Activated B cell treated with CpG ODN at 0.5 μM for 24 hours (primary cell): ENCODE measurements around the gene TAS2R3. TPM values are rescaled to one million over a fixed set of nuclear protein-coding genes. Genes with fewer than 3 reads are reported as not detected.
"Not testable (repeated sequence)": the region's sequence is repeated elsewhere in the genome, so short reads cannot be mapped to it uniquely, and the experiment has no call there.

Experiments
- ATAC-seq: fragments of 200-7000 bp; cut with Tn5 transposase; one replicate; pipeline ENCODE4 v1.10.0; 2021; ENCODE audit warnings: low read depth, mild to moderate bottlenecking, moderate library complexity
- CTCF ChIA-PET: fragments of 350-600 bp; sonication (Branson Sonifier 250); formaldehyde crosslinking; loops from one replicate; lab custom pipeline; 2021; ENCODE audit warnings: antibody characterized with exemption; lab: Charles Lee
- POLR2A ChIA-PET: fragments of 350-600 bp; sonication (Branson Sonifier 250); formaldehyde crosslinking; loops from one replicate; lab custom pipeline; 2021; ENCODE audit warnings: antibody characterized with exemption; lab: Charles Lee
- DNase-seq: peaks from one replicate; pipeline ENCODE4 v3.0.0; 2022
- H3K27ac Mint-ChIP-seq: one replicate; pipeline ENCODE4 v1.8.0; 2020; ENCODE audit warnings: mixed read lengths
- H3K27me3 Mint-ChIP-seq: one replicate; pipeline ENCODE4 v1.8.0; 2021; ENCODE audit warnings: mixed read lengths
- H3K36me3 Mint-ChIP-seq: one replicate; pipeline ENCODE4 v1.8.0; 2021; ENCODE audit warnings: low read depth, mixed read lengths
- H3K4me1 Mint-ChIP-seq: one replicate; pipeline ENCODE4 v1.8.0; 2021; ENCODE audit warnings: mixed read lengths
- H3K4me3 Mint-ChIP-seq: one replicate; pipeline ENCODE4 v1.8.0; 2020; ENCODE audit warnings: mild to moderate bottlenecking, mixed read lengths
- H3K9me3 Mint-ChIP-seq: one replicate; pipeline ENCODE4 v1.8.0; 2020; ENCODE audit warnings: mixed read lengths
- CTCF ChIP-seq: fragments of 200-600 bp; IDR thresholded peaks from one replicate; pipeline ENCODE4 v1.8.0; 2022; ENCODE audit warnings: antibody characterized with exemption, mild to moderate bottlenecking
- intact Hi-C: fragments of 100-400 bp; cut with micrococcal nuclease; formaldehyde crosslinking; loops from one replicate; pipeline ENCODE4 v1.15.1; 2024
- total RNA-seq: library from RNA; stranded (reverse); gene quantifications from 2 replicates; pipeline ENCODE4 v1.2.3, GENCODE V29; 2022

Gene TAS2R3
- total RNA-seq, 1 donor from 2014 or later = 2.8 TPM

DNA sequence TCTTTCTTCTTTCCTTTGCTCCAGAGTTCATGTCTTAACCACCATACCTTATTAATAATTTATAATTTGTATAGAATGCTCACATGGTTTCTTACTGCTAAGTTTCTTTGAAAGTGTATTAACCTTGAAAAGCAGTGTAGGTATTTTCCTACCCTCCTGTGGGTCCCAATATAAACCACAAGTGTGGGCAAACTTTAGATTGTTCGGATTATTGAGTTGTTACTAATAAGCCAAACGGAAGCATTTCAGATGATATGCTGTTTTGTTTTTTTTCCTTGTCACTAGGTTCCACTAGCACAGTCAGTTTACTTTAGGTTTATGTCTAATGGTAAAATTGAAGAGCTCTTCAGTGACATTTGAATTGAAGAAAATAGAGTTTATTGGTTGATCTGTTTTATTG, 15.5 kb upstream of the TAS2R3 start:
- no peak for ATAC-seq
- Mint-ChIP-seq H3K27ac (no peak overlapping the region), H3K9me3 (peaks cover 21% of the 10 kb centered on the region), H3K27me3 (no peaks in the 10 kb centered on the region), H3K4me3 (no peak overlapping the region), H3K36me3 (peaks cover 83% of the 10 kb centered on the region), H3K4me1 (no peaks in the 10 kb centered on the region)
- intact Hi-C loops = no loop called here
- ChIA-PET POLR2A (no interaction called here), CTCF (no interaction called here)
- TF ChIP-seq CTCF = no peak
- DNase-seq = no peak

DNA sequence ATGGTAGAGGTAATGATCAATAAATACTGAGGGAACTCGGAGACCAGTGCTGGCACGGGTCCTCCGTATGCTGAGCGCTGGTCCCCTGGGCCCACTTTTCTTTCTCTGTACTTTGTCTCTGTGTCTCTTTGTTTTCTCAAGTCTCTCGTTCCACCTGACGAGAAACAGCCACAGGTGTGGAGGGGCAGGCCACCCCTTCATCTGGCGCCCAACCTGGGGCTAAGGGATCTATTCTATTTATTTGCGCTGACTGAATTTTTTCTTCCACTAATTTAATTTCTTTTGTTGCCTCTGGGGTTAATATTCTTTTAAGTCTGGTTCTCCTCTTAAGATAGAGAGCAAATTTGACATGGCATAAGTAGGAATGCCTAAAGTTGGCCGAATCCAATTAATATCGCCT, 12.0 kb upstream of the TAS2R3 start:
- H3K4me3 Mint-ChIP-seq, intact Hi-C loops, H3K4me1 Mint-ChIP-seq, H3K27me3 Mint-ChIP-seq, DNase-seq, H3K27ac Mint-ChIP-seq, POLR2A ChIA-PET, ATAC-seq, CTCF ChIA-PET: not testable (repeated sequence)
- Mint-ChIP-seq H3K9me3 (peaks cover 21% of the 10 kb centered on the region), H3K36me3 (peaks cover 87% of the 10 kb centered on the region)

- Mint-ChIP-seq H3K9me3 (peaks cover 21% of the 10 kb centered on the region), H3K27ac (no peak overlapping the region), H3K36me3 (peaks cover 94% of the 10 kb centered on the region), H3K4me3 (no peak overlapping the region), H3K4me1 (no peaks in the 10 kb centered on the region), H3K27me3 (no peaks in the 10 kb centered on the region)
- ATAC-seq = no peak
- intact Hi-C loops = no loop called here
- DNase-seq = no peak
- ChIA-PET POLR2A (no interaction called here), CTCF (no interaction called here)
- no peak for TF ChIP-seq CTCF
These were observed 11.3 kb upstream of the TAS2R3 start for GRCh38 chr7:141752634-141753033.

DNA sequence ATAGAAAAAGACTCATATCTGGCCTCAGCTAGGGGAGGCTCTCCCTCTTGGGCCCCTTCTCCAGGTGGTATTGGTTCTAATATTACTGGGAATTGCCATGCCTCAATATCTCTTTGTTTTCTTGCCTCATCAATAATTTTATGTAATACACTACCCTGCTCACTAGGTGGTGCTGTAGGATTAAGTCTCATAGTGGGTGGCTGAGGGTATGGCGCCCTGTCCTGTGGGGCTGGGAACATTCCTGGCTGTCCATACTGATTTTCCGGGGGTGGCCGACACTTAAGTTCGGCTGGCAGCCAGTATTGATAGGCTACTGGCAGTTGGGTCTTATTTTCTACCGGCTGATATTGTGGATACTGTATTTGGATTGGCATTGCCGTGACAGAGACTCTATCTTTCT, 9.0 kb upstream of the TAS2R3 start:
- intact Hi-C loops = loop anchor here (1.0 kb wide), 1 partner anchor 31 kb away; no protein-coding TSS in a partner anchor
- ChIA-PET CTCF (interaction anchor here (0.7 kb wide), 1 partner anchor 220 kb away, joined by 4 read pairs; no protein-coding TSS in a partner anchor), POLR2A (no interaction called here)
- DNase-seq (no peak), ATAC-seq (no peak)
- H3K4me3 Mint-ChIP-seq = no peak overlapping the region
- H3K36me3 Mint-ChIP-seq = peaks cover 97% of the 10 kb centered on the region
- peaks cover 19% of the 10 kb centered on the region for H3K9me3 Mint-ChIP-seq
- no peaks in the 10 kb centered on the region for H3K27me3 Mint-ChIP-seq
- TF ChIP-seq CTCF = no peak
- H3K27ac Mint-ChIP-seq = no peak overlapping the region
- no peaks in the 10 kb centered on the region for H3K4me1 Mint-ChIP-seq

DNA sequence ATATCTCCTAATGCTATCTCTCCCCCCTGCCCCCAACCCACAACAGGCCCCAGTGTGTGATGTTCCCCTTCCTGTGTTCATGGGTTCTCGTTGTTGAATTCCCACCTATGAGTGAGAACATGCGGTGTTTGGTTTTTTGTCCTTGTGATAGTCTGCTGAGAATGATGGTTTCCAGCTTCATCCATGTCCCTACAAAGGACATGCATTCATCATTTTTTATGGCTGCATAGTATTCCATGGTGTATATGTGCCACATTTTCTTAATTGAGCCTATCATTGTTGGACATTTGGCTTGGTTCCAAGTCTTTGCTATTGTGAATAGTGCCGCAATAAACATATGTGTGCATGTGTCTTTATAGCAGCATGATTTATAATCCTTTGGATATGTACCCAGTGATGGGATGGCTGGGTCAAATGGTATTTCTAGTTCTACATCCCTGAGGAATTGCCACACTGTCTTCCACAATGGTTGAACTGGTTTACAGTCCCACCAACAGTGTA, 6.2 kb downstream of the TAS2R3 start:
- H3K27ac Mint-ChIP-seq, H3K9me3 Mint-ChIP-seq, H3K27me3 Mint-ChIP-seq, ATAC-seq, POLR2A ChIA-PET, H3K4me3 Mint-ChIP-seq, CTCF ChIA-PET, DNase-seq, intact Hi-C loops, H3K4me1 Mint-ChIP-seq: not testable (repeated sequence)
- peaks cover 51% of the 10 kb centered on the region for H3K36me3 Mint-ChIP-seq

- CTCF ChIA-PET = interaction anchor here (1.1 kb wide), 1 partner anchor 12 kb away, joined by 3 read pairs; no protein-coding TSS in a partner anchor
- no peaks in the 10 kb centered on the region for H3K9me3 Mint-ChIP-seq
- intact Hi-C loops = no loop called here
These were observed 12.5 kb downstream of the TAS2R3 start, which contains the start of gene TAS2R4 for GRCh38 chr7:141776374-141776773. TAS2R4 (plus strand) TSS chr7:141776674; CDS start chr7:141778489, 1,815 bp downstream.

More at GRCh38 chr7:141776374-141776773, 12.5 kb downstream of the TAS2R3 start, which contains the start of gene TAS2R4:
- no peak for DNase-seq
- peaks cover 59% of the 10 kb centered on the region for H3K36me3 Mint-ChIP-seq
- POLR2A ChIA-PET = no interaction called here
- no peak for TF ChIP-seq CTCF
- no peak within 1 kb of the TSS for H3K27ac Mint-ChIP-seq
- peaks cover 2% of the 10 kb centered on the region for H3K4me1 Mint-ChIP-seq
- no peaks in the 10 kb centered on the region for H3K27me3 Mint-ChIP-seq
- ATAC-seq = no peak
- H3K4me3 Mint-ChIP-seq = no peak within 1 kb of the TSS
